NCI-H2107 treated with DMSO at 0.1 percent for 48 hours (cell line): ENCODE results near the gene SPEM3.

Experiments
- DNase-seq: peaks from one replicate; lab custom pipeline; 2025; ENCODE audit not compliant: unreplicated experiment; lab: John Stamatoyannopoulos, UW

The SPEM3 gene

GRCh38 chr17:7428557-7428956 lies at the start of gene SPEM3:
Gene SPEM3 (plus strand): TSS chr17:7428857. CDS start chr17:7428903, 46 bp downstream.
- DNase-seq: no peak

DNA sequence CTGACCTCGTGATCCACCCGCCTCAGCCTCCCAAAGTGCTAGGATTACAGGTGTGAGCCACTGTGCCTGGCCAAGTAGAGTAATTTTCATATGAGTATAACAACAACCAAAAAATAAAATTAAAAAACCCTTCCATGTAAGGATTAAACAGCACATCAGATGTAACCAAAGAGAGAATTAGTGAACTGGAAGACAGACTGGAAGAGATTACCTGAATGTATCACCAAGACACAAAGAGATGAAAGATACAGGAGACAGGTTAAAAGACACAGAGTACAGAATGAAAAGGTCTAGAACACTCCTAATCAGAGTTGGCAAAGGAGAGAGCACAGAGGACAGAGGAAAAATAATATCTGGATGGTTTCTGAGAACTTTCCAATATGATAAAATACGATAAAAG lies 49.5 kb upstream of the SPEM3 start:
- no peak for DNase-seq

GRCh38 chr17:7380321-7380720 lies 48.3 kb upstream of the SPEM3 start:
- DNase-seq: no peak

DNA sequence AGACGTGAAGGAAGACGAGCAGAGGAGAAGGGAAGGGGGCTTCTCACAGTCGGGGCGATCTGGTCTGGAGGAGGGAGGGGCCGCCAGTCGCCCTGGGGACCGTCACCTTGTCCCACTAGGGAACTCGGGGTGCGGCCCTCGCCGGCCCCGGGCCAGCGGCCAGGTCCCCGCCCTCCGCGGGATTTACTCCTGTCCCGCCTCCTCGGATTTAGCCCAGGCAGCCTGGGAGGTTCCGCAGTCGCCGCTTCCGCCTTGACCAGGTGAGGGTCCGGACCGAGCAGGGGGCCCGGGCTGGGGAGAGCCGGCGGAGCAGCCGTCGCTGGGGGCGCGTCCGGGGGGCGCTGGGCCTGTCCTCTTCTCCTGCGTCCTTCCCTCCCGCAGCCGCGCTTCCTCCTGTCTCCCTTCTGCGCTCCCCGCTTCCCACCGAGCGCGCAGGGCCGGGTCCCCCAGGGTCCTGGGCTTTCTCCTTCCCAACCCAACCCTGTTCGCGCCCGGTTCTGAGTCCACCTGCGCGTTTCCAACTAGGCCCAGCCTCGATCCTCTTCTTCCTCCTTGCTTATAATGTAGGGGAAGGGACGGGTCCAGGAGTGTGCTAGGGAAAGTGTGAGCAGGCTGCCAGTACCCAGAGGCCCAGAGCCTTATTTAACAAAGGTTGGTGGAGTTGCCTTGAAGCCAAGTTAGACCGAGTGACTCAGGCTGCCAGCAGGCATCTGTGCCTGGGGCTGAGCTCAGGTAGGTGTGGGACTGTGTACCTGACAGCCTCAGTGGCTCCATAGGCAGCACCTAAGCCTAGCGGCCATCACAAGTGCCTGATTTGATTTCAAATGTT lies 47.6 kb upstream of the SPEM3 start, which contains the start of gene TNK1:
TNK1 (plus strand) TSS at position 235 of the 829 bp plus-strand sequence. CDS start 1,838 bp downstream, outside the sequence.
- no peak for DNase-seq

- no peak for DNase-seq
These were observed 45.8 kb upstream of the SPEM3 start for GRCh38 chr17:7382901-7383300.

- no peak for DNase-seq
These were observed 45.3 kb upstream of the SPEM3 start for GRCh38 chr17:7383371-7383741.

DNA sequence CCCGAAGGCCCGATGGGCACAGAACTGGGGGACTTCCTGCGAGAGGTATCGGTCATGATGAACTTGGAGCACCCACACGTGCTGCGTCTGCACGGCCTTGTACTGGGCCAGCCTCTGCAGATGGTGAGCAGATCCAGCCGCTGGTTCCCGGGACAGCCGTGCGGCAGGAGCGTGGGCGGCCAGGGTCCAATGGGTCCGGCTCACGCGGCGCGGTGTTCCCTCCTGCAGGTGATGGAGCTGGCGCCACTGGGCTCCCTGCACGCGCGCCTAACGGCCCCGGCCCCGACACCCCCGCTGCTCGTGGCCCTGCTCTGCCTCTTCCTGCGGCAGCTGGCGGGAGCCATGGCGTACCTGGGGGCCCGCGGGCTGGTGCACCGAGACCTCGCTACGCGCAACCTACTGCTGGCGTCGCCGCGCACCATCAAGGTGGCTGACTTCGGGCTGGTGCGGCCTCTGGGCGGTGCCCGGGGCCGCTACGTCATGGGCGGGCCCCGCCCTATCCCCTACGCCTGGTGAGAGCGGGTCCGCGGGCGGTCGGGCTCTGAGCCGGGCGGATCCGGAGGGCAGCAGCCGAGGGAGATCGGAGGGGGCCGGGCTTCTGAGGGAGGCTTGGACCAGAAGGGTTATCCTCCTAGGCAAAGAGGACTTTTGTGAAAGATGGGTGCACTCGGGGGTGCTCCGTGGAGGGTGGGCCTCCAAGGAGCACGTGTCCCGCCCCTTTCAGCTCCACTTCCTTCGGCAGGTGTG lies 44.7 kb upstream of the SPEM3 start:
- DNase-seq: no peak

DNA sequence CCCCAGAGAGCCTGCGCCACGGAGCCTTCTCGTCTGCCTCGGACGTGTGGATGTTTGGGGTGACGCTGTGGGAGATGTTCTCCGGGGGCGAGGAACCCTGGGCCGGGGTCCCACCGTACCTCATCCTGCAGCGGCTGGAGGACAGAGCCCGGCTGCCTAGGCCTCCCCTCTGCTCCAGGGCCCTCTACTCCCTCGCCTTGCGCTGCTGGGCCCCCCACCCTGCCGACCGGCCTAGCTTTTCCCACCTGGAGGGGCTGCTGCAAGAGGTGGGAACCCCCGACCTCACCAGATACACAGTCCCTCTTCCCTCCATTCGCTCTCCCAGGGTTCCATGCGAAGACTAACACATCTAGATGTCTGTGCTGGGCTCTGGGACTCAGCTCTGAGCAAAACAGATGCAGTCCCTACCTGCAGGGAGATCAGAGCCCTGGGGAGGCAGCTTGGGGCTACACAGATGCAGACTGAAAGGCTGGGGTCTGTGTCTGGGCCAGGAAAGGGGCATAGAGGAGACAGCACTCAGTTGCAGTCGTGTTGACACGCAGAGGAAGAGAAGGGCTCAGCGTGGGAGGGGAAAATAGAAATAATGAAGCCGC lies 44.1 kb upstream of the SPEM3 start:
- no peak for DNase-seq

GRCh38 chr17:7388856-7389255 lies 39.8 kb upstream of the SPEM3 start:
- DNase-seq: no peak

DNA sequence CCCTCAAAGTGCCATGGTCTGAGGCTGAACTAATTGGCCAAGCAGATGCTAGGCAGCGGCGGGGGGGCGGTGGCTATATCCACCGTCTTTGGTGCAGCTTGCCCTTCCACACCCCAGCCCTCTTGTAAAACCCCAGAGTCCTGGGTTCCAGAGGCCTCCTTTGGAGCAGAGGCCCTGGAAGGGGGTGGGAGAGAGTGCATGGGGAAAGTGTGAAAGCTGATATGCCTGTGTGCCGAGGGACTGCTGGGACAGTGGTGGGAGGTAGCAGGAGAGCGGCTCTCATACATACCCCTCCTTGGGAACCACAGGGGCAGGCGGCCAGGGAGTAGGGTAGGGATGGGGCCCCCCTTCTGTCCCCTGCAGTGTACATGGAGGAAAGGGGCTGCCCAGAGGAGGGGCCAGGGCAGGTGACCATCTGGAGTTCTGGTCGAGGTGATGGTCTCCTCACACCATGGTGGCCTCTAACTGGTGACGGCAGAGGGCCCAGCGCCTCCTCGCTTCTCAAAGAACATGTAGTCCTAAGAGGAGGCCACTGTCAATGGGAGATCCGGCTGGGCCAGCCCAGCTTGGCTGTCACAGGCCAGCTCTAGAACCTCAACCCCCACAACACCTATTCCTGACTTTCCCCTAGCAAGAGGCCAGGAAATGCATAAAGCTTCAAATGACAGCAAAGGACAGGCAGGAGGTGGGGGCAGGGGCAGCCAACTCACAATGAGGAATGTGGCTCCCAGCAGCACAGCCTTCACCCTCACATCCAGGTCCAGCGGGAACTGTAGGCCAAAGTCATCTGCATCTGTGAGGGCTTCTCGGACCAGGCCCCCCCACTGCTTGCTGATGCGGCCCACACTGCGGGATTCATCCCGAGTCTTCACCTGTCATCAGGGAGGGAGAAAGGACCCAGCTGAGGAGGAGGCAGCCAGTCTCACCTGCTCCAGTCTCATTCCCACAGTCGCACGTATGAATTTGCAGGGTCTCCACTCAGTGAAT lies 38.4 kb upstream of the SPEM3 start:
- no peak for DNase-seq

DNA sequence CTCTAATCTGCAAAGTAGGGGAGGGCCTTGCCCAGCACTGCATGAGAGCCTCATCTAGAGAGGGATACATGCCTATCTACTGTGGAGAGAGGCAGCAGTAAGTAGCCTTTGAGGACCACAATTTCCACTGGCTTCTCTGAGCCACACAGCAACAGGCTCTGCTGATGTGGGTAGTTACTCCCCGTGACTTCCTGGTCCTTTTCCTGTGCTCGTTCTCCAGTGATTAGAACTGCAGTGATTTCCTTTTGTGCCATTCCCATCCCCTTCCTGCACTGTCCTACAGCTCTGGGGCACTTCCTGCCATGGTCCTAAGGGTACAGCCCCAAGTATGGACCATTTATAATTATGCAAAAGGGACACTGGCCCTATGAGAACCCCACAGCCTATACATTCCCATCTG lies 37.4 kb upstream of the SPEM3 start:
- DNase-seq: no peak

DNA sequence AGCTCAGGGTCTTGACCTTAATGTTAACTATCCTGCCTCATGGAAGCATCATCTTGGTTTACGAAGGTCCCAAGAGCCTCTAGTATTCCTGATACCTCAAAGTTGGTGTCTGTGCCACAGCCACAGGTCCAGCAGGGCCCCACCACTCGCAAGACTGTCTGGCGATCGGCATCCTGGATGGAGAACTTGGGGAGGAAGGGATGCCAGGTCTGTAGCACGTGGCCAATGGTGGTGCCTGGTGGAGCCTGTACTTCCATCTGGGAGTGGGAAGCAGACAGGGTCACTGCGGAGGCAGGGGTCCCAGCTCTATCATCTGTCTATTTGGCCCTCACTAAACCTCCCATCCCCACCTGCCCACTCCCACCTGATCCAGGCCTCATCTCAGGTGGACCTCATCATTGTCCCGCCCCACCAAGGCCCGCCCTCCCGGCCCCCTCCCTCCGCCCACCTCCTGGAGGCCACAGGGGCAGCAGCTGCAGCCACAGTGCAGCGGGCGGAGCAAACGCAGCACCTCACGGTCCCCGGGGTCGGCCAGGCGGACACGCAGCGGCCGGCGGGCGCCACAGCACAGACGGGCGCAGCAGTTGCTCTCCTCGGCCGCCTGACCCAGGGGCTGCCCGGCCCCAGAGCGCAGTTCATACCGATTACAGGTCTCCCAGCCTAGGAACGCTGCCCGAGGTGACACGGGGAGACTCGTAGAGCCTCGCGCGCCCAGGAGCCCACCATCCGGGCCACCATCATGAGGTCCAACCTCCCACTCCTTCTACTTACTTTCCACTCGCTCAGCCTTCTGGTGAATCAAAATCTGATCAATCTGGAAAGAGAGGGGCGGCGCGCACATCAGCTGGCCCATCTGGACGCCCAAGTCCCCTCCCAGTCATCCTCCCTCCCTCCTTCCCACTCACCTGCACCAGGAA lies 35.7 kb upstream of the SPEM3 start:
- DNase-seq: no peak

GRCh38 chr17:7393613-7394451 lies 34.8 kb upstream of the SPEM3 start:
- DNase-seq: no peak

GRCh38 chr17:7394452-7395191 lies 34.0 kb upstream of the SPEM3 start, which contains the start of gene PLSCR3:
Gene PLSCR3 (minus strand): TSS chr17:7394525. CDS start chr17:7394110, 415 bp downstream.
- DNase-seq: no peak

- DNase-seq: no peak
These were observed 32.5 kb upstream of the SPEM3 start for GRCh38 chr17:7396147-7396546.

GRCh38 chr17:7398612-7399011 lies 30.0 kb upstream of the SPEM3 start:
- DNase-seq: no peak

DNA sequence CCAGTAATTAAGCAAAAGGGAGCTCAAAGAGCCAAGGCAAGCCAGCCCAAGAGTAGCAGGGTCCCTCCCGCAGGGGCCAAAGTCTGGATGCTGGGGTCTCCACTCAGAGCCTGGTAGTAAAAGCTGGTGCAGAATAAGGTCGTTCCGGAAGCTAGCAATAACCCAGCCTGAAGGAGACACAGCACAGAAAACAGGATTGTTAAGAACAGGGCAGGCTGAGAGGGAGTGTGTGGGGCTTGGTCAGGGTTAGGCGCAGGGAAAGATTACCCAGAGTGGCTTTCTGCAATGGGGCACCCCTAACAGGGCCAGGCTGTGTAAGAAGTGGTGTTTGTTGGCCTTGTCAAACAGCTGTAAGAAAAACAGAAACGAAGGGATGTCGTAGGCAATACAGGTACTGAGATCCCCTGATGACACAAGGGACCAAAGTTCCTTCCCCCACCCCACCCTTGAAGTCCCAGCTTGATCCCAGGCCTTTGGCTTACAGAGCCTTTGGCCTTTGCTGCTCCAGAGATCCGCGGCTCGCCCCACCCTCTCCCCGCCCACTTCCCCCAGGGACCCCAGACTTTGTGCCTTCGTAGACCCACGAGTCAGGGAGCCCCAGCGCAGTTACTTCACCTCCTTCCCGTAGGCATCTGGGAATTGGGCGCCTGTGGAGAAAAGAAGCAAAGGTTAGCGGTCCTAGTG lies 25.5 kb upstream of the SPEM3 start:
- no peak for DNase-seq

- no peak for DNase-seq
These were observed 25.0 kb upstream of the SPEM3 start for GRCh38 chr17:7403727-7403976.
